Ascending aorta (tissue), 2 donors: ENCODE measurements around the gene DOCK6. TPM values are rescaled to one million over a fixed set of nuclear protein-coding genes. Genes with fewer than 3 reads are reported as not detected.

Experiments
- DNase-seq, 2 donors: peaks; one replicate each; pipeline ENCODE4 v3.0.0-alpha.2; 2019; ENCODE audit warnings: low spot score in 2 of 2
- H3K27ac ChIP-seq, 2 donors: fragments of 200-600 bp; sonication (generic); one replicate each; pipeline ENCODE4 v1.5.1; 2016 to 2017; ENCODE audit warnings: mild to moderate bottlenecking in 1 of 2
- H3K27me3 ChIP-seq: fragments of 200-600 bp; sonication (generic); one replicate; pipeline ENCODE4 v1.5.1; 2017
- H3K36me3 ChIP-seq, 2 donors: fragments of 200-600 bp; sonication (generic); one replicate each; pipeline ENCODE4 v1.5.1; 2016
- H3K4me1 ChIP-seq, 2 donors: fragments of 200-600 bp; sonication (generic); one replicate each; pipeline ENCODE4 v1.5.1; 2016 to 2017; ENCODE audit warnings: mild to moderate bottlenecking in 1 of 2
- H3K4me3 ChIP-seq, 2 donors: fragments of 200-600 bp; sonication (generic); one replicate each; pipeline ENCODE4 v1.5.1; 2016 to 2017; ENCODE audit warnings: mild to moderate bottlenecking in 1 of 2
- H3K9me3 ChIP-seq, 2 donors: fragments of 200-600 bp; sonication (generic); one replicate each; pipeline ENCODE4 v1.5.1; 2016
- CTCF ChIP-seq, 3 experiments: fragments of 200-600 bp in 2 of 3; fragments of 450-650 bp in 1 of 3; sonication (generic) in 2 of 3; IDR thresholded peaks; one replicate each; pipeline ENCODE4 v1.5.1; 2016 to 2019; ENCODE audit warnings: antibody characterized with exemption in 3 of 3, mild to moderate bottlenecking in 1 of 3, moderate library complexity in 1 of 3
- intact Hi-C: fragments of 100-400 bp; cut with DNase I; formaldehyde crosslinking; loops from one replicate; pipeline ENCODE4 v1.15.1; 2023
- total RNA-seq: library from RNA; depleted of rRNA; stranded (reverse); fragments of >200 nt; gene quantifications from one replicate; pipeline ENCODE4 v1.1.0, GENCODE V29; 2016

DOCK6 gene
- total RNA-seq, 1 donor from 2014 or later, result 140 TPM

GRCh38 chr19:11273989-11274388 lies 11.7 kb upstream of the DOCK6 start:
- no peak for TF ChIP-seq CTCF (IDR thresholded peaks at IDR 0.05)
- no peak for DNase-seq
- no peaks in the 10 kb centered on the region for H3K36me3 ChIP-seq
- intact Hi-C loops, result no loop called here
- H3K27ac ChIP-seq, result no peak overlapping the region
- no peaks in the 10 kb centered on the region for H3K27me3 ChIP-seq
- no peaks in the 10 kb centered on the region for H3K9me3 ChIP-seq
- H3K4me1 ChIP-seq, result no peaks in the 10 kb centered on the region
- no peak overlapping the region for H3K4me3 ChIP-seq

GRCh38 chr19:11273296-11273695 lies 11.0 kb upstream of the DOCK6 start:
- H3K9me3 ChIP-seq, result no peaks in the 10 kb centered on the region
- H3K4me3 ChIP-seq, result no peak overlapping the region
- no peak for DNase-seq
- intact Hi-C loops, result no loop called here
- no peak overlapping the region for H3K27ac ChIP-seq
- H3K36me3 ChIP-seq, result no peaks in the 10 kb centered on the region
- no peaks in the 10 kb centered on the region for H3K4me1 ChIP-seq
- no peaks in the 10 kb centered on the region for H3K27me3 ChIP-seq
- no peak for TF ChIP-seq CTCF (IDR thresholded peaks at IDR 0.05)

- Histone ChIP-seq H3K4me1 (no peaks in the 10 kb centered on the region), H3K27ac (peak overlapping the region in 1 of 2 donors; percentile 33), H3K27me3 (no peaks in the 10 kb centered on the region), H3K36me3 (no peaks in the 10 kb centered on the region), H3K9me3 (no peaks in the 10 kb centered on the region), H3K4me3 (no peak overlapping the region)
- intact Hi-C loops, result no loop called here
- no peak for TF ChIP-seq CTCF (IDR thresholded peaks at IDR 0.05)
- DNase-seq, result no peak
Observed at GRCh38 chr19:11269408-11269807, 7.1 kb upstream of the DOCK6 start.

- peak overlapping the region in 1 of 2 donors; percentile 33 for H3K27ac ChIP-seq
- TF ChIP-seq CTCF (IDR thresholded peaks at IDR 0.05), result no peak
Observed at GRCh38 chr19:11268783-11269267, 6.5 kb upstream of the DOCK6 start.

GRCh38 chr19:11267316-11268085 lies 5.2 kb upstream of the DOCK6 start:
- no peak overlapping the region for H3K27ac ChIP-seq

More at GRCh38 chr19:11268783-11269267, 6.5 kb upstream of the DOCK6 start:
- H3K9me3 ChIP-seq, result no peaks in the 10 kb centered on the region
- DNase-seq, result peak in 1 of 2 donors; percentile 70
- H3K4me1 ChIP-seq, result no peaks in the 10 kb centered on the region
- H3K4me3 ChIP-seq, result no peak overlapping the region
- intact Hi-C loops, result no loop called here
- H3K36me3 ChIP-seq, result no peaks in the 10 kb centered on the region
- H3K27me3 ChIP-seq, result no peaks in the 10 kb centered on the region

More at GRCh38 chr19:11267316-11268085, 5.2 kb upstream of the DOCK6 start:
- H3K9me3 ChIP-seq, result no peaks in the 10 kb centered on the region
- no peak overlapping the region for H3K4me3 ChIP-seq
- intact Hi-C loops, result no loop called here
- H3K36me3 ChIP-seq, result no peaks in the 10 kb centered on the region
- no peaks in the 10 kb centered on the region for H3K27me3 ChIP-seq
- no peak for DNase-seq
- no peak for TF ChIP-seq CTCF (IDR thresholded peaks at IDR 0.05)
- H3K4me1 ChIP-seq, result peaks cover 3 to 4% of the 10 kb centered on the region in 2 donors
